ENCODE data around the gene AGAP3. TPM values are rescaled to one million over a fixed set of nuclear protein-coding genes. Genes with fewer than 3 reads are reported as not detected.

Gene AGAP3
- total RNA-seq, 1 donor from 2014 or later, result 54.7 TPM

DNA sequence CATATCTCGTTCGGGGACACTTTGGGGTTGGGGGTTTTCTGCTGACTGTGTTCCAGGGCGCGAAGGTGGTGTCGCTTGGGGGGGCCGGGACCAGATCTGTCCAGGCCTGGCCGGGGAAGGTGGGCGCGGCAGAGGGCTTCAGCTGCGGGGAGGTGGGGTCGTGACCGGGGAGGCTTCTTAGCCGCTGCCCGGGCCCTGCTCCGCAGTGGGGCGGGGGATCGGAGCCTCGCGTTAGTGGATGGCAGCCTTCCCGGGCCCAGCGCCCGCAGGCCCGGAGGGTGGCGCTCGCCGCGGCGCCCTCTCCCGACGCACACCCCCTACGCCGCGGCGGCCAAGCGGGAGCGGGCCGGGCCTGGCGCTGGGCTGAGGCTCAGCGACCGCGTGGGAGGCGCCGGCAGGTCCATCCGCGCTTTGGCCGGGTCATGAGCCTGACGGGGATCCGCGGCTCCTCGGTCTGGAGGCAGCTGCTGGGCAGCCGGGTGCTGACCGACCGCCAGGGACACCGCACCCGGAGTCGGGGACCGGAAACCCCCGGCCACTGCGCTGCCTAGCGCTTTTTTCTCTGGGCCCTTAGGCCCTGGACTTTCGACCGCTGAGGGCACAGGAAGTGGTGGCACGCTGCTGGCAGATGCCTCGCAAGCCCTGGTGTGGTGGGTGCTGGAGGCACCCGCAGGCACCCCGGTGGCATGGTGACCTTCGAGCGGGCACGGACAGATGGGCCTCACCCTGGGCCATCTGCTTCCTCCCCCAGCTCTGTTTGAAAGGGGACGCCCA is 1.2 kb downstream of the AGAP3 start:
- ATAC-seq, result peak; percentile 67
- DNase-seq (ENCODE audit: low spot score), result peak; percentile 85

GRCh38 chr7:151088019-151088855 is 2.0 kb downstream of the AGAP3 start:
- ATAC-seq (no peak), DNase-seq (ENCODE audit: low spot score) (no peak)

DNA sequence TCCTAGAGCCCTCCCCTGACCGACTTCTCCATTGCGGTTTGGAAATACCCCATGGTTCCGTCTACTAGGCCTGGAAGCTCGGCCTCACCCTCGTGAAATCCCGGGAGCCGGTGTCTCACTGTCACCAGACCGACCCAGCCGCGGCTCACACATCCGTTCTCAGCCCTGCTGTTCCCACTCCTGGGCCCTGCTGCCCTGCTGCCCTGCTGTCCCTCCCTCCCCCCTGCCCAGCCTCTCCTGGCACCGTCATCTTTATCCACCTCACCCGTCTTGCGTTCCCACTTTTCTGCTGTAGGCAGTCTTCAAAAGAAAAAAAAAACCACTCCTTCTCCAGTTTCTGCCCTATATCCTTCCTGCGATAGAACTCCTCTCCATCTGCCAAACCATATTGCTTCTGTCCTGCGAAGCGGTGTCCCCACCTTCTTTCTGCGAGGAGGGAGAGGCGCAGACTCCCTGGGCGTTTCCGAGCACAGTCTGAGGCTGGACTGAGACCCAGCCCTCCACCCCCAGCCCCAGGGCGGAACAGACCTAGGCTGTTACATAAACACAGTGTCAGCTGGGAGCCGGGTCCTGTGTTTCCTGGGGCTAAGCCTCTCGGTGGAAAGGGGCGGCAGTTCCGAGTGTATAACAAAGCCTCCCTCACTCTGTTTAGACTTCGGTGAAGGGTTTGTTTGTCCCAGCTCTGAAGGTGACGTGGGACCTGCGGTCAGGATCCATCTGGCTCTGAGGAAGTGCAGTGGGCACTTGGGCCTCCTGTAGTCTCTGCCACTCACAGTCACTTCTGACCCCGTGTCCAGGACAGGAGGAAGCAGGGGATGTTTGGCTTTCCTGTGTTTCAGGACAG is 2.8 kb downstream of the AGAP3 start:
- ATAC-seq (peak; percentile 14), DNase-seq (ENCODE audit: low spot score) (no peak)

DNA sequence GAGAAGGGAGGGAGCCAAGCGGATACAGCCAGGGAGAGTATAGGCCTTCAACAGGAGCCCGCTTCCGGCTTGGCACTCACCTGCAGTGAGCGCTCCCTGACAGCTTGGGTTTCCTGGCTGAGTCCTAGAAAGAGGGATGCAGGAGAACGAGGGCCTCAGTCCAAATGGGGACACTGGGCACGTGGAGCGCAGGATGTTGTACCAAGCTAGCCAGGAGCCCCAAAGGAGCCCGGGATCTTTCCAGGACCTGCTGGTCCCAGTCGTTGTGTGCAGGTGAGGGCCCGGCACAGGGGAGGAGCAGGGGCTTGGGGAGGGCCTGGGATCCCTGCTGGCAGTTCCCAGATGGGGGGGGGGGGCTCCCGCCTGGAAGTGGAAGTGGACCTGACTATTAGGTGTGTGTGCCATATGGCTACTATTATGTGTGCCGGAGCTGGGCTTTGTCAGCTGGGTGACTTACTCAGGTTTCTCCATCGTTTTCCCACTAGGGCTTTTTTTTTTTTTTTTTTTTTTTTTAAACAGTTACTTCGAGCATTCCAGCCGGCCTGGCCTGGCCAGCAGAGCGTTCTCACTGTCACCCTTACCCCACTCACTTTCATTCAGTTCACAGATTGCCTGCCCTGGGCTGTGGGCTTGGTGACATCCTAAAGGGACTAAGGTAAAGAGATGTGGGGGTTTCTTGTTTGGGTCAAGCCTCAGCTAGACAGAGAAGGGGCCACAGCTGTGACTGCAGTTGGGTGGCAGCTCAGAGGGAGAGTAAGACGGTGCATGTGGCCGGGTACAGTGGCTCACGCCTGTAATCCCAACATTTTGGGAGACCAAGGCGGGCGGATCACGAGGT is 3.8 kb downstream of the AGAP3 start:
- no peak for ATAC-seq
- no peak for DNase-seq (ENCODE audit: low spot score)

GRCh38 chr7:151091003-151091402 is 4.7 kb downstream of the AGAP3 start:
- DNase-seq (ENCODE audit: low spot score) (no peak), ATAC-seq (no peak)

DNA sequence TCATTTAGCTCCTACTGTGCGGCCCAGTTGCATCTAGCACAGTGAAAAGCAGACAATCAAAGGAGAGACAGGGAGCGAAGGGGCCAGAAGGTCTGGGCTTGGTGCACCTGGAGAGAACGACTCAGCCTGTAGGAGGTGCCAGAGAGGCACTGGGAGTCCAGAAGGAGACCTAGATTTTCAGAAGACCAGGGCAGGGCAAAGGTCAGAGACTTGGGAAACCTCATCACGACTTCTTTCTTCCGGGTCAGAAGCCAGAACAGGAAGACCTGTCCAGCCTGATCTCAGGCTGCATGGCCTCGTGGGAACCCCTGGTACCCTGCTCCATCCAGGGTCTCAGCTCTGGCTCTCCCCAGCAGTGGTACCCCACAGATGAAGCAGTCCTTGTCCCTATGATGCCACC is 5.2 kb downstream of the AGAP3 start:
- ATAC-seq (no peak), DNase-seq (ENCODE audit: low spot score) (no peak)

- no peak for ATAC-seq
- DNase-seq (ENCODE audit: low spot score), result no peak
Measured at GRCh38 chr7:151091988-151092387, 5.7 kb downstream of the AGAP3 start.

- DNase-seq (ENCODE audit: low spot score), result no peak
Measured at GRCh38 chr7:151093748-151094147, 7.5 kb downstream of the AGAP3 start.

GRCh38 chr7:151094675-151095074 is 8.4 kb downstream of the AGAP3 start:
- no peak for DNase-seq (ENCODE audit: low spot score)
- no peak for ATAC-seq

More at GRCh38 chr7:151093748-151094147, 7.5 kb downstream of the AGAP3 start:
- ATAC-seq, result no peak

DNA sequence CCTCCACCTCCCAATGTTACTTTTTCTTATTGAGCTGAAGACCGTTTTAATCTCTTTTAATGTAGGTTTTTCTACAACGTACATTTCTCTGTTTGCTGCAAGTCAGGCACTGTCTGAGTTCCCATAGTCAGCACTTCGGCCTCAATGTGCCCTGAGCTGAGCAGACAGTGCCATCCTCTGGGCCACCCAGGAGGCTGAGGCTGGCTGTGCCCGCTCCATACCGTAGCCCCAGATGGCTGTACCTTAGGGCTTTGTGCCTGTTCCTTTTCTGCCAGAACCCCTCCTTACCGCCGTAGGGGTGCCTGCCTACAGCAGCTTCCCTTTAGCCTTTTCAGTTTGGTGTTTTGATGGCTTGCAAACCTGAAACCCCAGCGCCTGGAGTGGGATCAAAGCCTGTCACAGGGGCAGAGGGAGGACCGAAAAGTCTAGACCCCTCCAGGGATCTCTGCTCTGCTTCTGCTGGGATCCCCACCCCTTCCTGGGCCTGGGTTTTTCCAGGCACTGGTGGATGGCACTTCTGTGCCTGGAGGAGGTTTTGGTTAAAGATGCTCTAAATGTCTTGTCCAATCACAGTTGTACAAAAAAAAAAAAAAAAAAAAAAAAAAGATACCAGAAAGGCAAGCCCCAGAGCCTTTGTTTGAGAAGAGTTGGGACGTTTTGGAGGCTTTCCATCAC is 9.0 kb downstream of the AGAP3 start:
- ATAC-seq (peak; percentile 26), DNase-seq (ENCODE audit: low spot score) (no peak)

DNA sequence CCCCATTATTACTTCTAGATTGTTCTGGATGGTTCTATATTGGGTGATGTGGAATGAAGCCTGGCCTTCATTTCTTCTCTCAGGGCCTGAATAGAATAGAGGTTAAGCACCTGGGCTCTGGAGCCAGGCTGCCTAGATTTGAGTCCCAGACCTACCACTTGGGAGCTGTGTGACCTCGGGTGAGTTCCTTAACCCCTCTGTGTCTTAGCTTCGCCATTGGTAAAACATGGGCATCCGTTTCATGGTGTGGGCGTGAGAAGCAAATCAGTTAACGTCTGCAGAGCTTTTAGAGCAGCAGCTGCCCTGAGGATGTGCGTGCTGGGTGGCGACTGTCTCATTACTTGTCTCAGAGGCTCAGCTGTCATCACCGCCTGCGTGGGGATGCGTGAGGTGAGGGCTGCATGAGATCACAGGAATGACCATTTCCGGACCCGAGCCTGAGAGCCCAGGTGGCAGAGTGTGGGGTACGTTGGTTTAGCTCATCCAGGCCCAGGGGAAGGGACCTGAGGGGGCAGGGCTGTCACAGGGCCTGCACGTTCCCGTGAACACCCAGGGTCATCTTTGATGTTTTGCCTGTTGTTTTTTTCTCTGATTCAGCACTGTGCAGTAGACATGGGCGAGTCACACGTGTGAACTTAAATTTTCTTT is 9.7 kb downstream of the AGAP3 start:
- ATAC-seq, result no peak
- no peak for DNase-seq (ENCODE audit: low spot score)

DNA sequence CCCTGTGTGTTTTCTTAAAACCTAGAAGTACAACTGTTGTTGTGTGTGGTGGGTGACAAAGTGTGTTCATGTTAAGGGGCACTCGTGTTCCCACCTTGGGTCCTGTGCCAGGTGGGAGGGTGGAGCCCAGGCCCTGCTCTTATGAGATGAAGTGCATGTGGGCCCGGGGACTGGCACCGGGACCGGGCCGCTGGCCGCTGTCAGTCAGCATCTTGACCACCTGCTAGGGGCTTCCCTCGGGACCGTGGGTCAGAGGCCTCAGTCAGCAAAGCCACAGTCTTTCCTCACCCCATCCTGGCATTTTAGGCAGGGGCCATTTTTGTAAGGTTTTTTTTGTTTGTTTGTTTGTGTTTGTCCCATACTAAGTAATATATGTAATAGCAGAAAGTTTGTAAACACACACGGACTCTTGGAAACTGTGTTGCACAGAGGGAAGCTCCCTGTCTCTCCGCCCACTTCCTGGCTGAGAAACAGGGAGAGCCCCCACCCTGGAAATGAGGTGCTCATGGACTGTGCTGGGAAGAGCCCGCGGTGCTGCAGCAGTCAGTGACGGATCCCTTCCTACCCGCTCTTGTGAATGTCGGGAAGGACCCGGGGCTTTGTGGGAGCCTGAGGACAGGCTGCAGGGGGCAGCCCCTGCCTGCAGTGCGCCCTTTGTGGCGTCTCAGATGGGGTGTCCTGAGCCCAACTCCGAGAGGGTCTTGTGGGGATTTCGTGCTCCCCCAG is 13.4 kb downstream of the AGAP3 start:
- DNase-seq (ENCODE audit: low spot score) (no peak), ATAC-seq (no peak)

DNA sequence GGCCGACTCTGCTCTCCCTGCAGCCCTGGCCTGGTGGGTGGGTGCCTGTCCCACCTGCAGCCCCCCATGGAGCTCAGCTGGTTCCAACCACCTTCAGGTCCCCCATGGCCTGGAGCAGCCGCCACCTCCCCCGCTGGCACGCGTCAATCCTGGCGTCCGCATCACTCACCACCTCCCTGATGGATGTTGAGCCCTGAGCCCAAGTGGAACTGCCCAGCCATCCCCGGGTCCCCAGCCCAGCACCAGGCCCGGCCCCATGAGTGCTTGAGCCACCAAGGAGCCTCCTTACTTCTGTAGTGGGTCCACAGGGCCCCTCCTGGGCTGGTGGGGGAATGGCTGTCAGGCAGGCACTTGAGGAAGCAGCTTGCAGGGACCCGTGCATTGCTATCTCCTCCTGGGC is 14.6 kb downstream of the AGAP3 start:
- no peak for DNase-seq (ENCODE audit: low spot score)
- ATAC-seq, result no peak

DNA sequence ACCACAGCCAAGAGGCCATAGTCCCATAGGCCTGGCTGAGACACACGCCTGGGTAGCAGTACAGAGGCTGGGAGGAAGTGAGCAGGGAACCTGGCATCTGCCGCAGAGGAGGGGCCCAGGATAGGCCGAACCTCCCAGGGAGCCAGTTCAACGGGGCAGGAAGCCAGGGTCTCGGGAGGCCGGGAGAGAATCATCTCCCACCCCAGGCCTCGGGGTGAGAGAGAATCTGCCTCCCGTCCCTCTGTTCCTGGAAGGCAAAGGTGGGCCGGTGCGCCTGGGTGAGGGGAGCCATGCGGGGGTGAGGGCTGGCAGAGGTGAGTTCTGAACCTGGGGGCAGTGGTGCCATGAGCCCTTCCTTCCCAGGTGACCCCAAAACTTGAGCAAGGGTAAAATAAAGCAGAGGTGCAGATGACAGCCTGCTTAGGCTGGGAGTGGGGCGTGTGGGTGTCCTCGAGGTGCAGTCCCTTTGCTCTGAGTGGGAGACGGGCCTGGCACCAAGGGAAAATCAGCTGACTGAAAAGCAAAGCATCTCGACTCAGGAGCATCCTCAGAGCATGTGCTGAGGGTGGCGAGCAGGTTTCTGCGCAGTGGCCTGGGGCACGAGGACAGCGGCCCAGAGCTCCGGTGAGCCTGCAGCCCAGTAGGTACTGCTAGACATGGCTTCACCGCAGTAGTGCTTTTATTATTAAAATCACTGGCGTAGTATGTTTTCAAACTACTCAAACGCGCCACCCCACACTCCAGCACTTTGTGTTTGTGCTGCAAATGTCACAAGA is 15.5 kb downstream of the AGAP3 start:
- ATAC-seq (no peak), DNase-seq (ENCODE audit: low spot score) (no peak)

GRCh38 chr7:151102991-151103390 is 16.7 kb downstream of the AGAP3 start:
- DNase-seq (ENCODE audit: low spot score), result no peak
- ATAC-seq, result no peak

GRCh38 chr7:151103973-151104372 is 17.7 kb downstream of the AGAP3 start:
- no peak for ATAC-seq

DNA sequence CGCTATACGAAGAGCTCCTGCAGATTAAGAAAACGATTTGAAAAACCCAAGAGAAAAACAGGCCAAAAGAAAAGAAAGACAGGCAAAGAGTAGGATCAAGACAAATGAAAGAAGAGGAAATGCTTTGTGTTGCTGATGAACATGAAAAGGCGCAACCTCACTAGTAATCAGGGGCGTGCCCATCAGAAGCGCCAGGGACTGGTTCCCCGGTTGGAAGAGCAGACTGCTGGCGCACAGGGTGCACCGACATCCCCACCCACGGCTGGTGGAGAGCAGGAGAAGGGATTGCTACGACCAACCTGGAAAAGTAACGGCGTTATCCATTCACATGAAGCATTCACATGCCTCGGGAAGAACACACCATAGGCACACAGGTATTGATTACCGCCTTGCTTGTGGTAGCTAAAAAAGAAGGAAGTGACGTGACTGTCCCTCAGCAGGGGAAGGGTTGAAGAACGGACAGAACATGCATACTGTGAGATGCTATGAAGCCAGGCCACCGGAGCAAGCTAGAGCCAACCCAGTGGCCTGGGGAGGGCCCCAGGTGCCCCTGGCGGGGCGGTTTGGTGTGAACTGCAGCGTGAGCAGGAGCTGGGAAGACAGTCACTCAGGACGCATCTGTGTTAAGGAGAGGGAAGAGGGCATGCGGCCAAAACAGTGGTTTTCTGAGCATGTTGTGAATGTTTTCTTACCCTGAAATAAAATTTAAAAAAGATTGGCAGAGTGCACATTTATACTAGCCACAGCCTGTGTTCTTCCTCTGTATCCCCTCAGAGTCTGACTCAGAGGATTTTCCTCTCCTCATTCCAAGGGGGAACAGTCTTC is 18.3 kb downstream of the AGAP3 start:
- no peak for DNase-seq (ENCODE audit: low spot score)
- no peak for ATAC-seq

More at GRCh38 chr7:151103973-151104372, 17.7 kb downstream of the AGAP3 start:
- DNase-seq (ENCODE audit: low spot score), result no peak

Data from left lobe of liver (tissue), 2 donors.